Measurements from ENCODE around the gene FERMT3. TPM values are rescaled to one million over a fixed set of nuclear protein-coding genes. Genes with fewer than 3 reads are reported as not detected.

FERMT3 gene
- total RNA-seq, 1 donor from 2014 or later = 8.4 TPM

GRCh38 chr11:64255135-64256128 is 48.9 kb downstream of the FERMT3 start:
- Mint-ChIP-seq H3K4me3 (no peak overlapping the region), H3K9me3 (no peaks in the 10 kb centered on the region), H3K36me3 (peaks cover 17% of the 10 kb centered on the region), H3K27me3 (ENCODE audit: low read depth) (no peaks in the 10 kb centered on the region), H3K4me1 (peaks cover 10% of the 10 kb centered on the region), H3K27ac (no peak overlapping the region)
- no peak for DNase-seq (ENCODE audit: low spot score in 2 of 2, unreplicated experiment in 2 of 2)
- no peak for TF ChIP-seq CTCF (IDR thresholded peaks at IDR 0.05; ENCODE audit: unreplicated experiment)

DNA sequence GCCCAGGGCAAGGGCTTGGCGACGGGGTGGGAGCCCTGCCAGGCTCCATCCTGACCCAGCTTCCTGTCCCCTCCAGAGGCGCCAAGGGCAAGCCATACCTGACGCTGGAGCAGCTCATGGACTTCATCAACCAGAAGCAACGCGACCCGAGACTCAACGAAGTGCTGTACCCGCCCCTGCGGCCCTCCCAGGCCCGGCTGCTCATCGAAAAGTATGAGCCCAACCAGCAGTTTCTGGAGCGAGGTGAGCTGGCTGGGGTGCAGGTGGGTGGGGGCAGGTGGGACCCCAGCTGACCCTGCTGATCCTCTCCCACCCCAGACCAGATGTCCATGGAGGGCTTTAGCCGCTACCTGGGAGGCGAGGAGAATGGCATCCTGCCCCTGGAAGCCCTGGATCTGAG is 49.8 kb downstream of the FERMT3 start:
- Mint-ChIP-seq H3K27ac (no peak overlapping the region), H3K27me3 (ENCODE audit: low read depth) (no peaks in the 10 kb centered on the region), H3K4me1 (peaks cover 7% of the 10 kb centered on the region), H3K36me3 (peaks cover 17% of the 10 kb centered on the region), H3K4me3 (no peak overlapping the region), H3K9me3 (no peaks in the 10 kb centered on the region)
- DNase-seq (ENCODE audit: low spot score in 2 of 2, unreplicated experiment in 2 of 2) = no peak
- TF ChIP-seq CTCF (IDR thresholded peaks at IDR 0.05; ENCODE audit: unreplicated experiment) = no peak

DNA sequence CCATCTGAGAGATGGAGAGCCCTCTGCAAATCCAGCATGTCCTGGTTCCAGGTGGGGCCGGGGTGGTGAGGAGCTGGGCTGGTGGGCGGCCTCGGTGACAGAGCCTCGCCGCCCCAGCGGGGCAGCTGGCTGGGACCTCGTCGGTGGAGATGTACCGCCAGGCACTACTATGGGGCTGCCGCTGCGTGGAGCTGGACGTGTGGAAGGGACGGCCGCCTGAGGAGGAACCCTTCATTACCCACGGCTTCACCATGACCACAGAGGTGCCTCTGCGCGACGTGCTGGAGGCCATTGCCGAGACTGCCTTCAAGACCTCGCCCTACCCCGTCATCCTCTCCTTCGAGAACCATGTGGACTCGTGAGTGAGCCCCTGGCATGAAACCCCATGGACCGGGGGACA is 51.8 kb downstream of the FERMT3 start:
- Mint-ChIP-seq H3K27me3 (ENCODE audit: low read depth) (no peaks in the 10 kb centered on the region), H3K4me3 (no peak overlapping the region), H3K4me1 (peaks cover 2% of the 10 kb centered on the region), H3K36me3 (peaks cover 24% of the 10 kb centered on the region), H3K27ac (no peak overlapping the region), H3K9me3 (no peaks in the 10 kb centered on the region)
- no peak for DNase-seq (ENCODE audit: low spot score in 2 of 2, unreplicated experiment in 2 of 2)
- TF ChIP-seq CTCF (IDR thresholded peaks at IDR 0.05; ENCODE audit: unreplicated experiment) = no peak

DNA sequence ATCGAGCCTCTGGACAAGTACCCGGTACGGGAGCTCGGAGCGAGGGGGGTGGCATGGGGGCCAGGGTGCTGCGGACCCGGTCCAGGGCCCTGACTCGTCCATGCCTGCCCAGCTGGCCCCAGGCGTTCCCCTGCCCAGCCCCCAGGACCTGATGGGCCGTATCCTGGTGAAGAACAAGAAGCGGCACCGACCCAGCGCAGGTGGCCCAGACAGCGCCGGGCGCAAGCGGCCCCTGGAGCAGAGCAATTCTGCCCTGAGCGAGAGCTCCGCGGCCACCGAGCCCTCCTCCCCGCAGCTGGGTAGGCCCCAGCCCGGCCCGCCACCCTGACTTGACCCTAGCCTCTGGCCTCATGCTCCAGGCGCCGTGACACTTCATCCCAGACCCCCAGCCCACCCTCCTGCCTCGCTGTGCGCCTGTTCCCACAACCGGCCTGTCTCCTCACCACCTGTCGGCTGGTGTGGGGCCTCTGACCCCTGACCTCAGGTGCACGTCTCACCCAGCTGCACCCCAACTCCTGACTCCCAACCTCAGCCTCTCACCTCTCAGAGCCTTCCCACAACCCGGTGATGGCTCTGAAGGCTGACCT is 52.5 kb downstream of the FERMT3 start:
- H3K27me3 Mint-ChIP-seq (ENCODE audit: low read depth) = no peaks in the 10 kb centered on the region
- no peak for TF ChIP-seq CTCF (IDR thresholded peaks at IDR 0.05; ENCODE audit: unreplicated experiment)
- H3K36me3 Mint-ChIP-seq = peaks cover 27% of the 10 kb centered on the region
- peaks cover 2% of the 10 kb centered on the region for H3K4me1 Mint-ChIP-seq
- H3K27ac Mint-ChIP-seq = no peak overlapping the region
- no peaks in the 10 kb centered on the region for H3K9me3 Mint-ChIP-seq
- no peak overlapping the region for H3K4me3 Mint-ChIP-seq
- no peak for DNase-seq (ENCODE audit: low spot score in 2 of 2, unreplicated experiment in 2 of 2)

DNA sequence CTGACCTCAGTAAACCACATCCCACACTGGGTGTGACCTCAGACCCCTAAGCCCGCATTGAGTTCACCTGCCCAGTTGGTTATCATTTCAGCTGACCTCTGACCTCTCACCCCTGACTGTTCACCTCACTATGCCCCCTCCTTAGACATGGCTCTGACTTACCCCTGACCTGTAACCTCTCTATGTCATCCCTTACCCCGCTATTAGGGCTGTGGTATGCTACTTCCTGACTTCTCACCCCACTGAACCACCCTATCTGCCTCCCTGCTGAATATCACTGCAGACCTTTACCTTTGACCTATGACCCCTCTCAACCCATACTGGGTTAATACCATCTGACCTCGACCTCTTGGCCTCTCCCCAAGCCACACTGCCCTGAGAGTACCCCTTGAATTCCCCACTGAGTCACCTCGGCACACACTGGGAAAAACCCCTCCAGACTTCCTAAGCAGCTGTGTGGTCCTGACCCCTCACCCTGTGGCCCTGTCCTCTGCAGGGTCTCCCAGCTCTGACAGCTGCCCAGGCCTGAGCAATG is 53.1 kb downstream of the FERMT3 start:
- Mint-ChIP-seq H3K27ac (no peak overlapping the region), H3K36me3 (peaks cover 27% of the 10 kb centered on the region), H3K9me3 (no peaks in the 10 kb centered on the region), H3K4me1 (peaks cover 7% of the 10 kb centered on the region), H3K27me3 (ENCODE audit: low read depth) (no peaks in the 10 kb centered on the region), H3K4me3 (no peak overlapping the region)
- DNase-seq (ENCODE audit: low spot score in 2 of 2, unreplicated experiment in 2 of 2) = no peak
- no peak for TF ChIP-seq CTCF (IDR thresholded peaks at IDR 0.05; ENCODE audit: unreplicated experiment)
